GM23338 (cell line): ENCODE data around the gene KCTD13. TPM values are rescaled to one million over a fixed set of nuclear protein-coding genes. Genes with fewer than 3 reads are reported as not detected.

Experiments used
- ATAC-seq: fragments of 200-7000 bp; cut with Tn5 transposase; 3 replicates; pipeline ENCODE4 v1.9.1; 2020
- DNase-seq: peaks from one replicate; pipeline ENCODE4 v3.0.0-alpha.2; 2015; ENCODE audit warnings: low spot score
- H2AFZ ChIP-seq: fragments of 200-600 bp; sonication (generic); 2 replicates; pipeline ENCODE4 v1.8.0; 2016; ENCODE audit warnings: antibody characterized with exemption, mild to moderate bottlenecking, moderate library complexity
- H3F3A ChIP-seq: fragments of 200-600 bp; sonication (generic); replicated peaks from 2 replicates; pipeline ENCODE4 v1.8.0; 2017; ENCODE audit warnings: antibody characterized with exemption, mixed run types, low read depth
- H3K27ac ChIP-seq: fragments of 200-600 bp; sonication (generic); 2 replicates; pipeline ENCODE4 v1.6.1; 2016; ENCODE audit warnings: low read depth
- H3K27me3 ChIP-seq: fragments of 200-600 bp; sonication (generic); 2 replicates; pipeline ENCODE4 v1.8.0; 2016; ENCODE audit warnings: mild to moderate bottlenecking, mixed run types, moderate library complexity; ENCODE audit not compliant: insufficient read depth
- H3K36me3 ChIP-seq: fragments of 200-600 bp; sonication (generic); 2 replicates; pipeline ENCODE4 v1.8.0; 2016; ENCODE audit warnings: mild to moderate bottlenecking; ENCODE audit not compliant: insufficient read depth
- H3K4me1 ChIP-seq: fragments of 200-600 bp; sonication (generic); 2 replicates; pipeline ENCODE4 v1.8.0; 2016; ENCODE audit warnings: mild to moderate bottlenecking, moderate library complexity; ENCODE audit not compliant: insufficient read depth
- H3K4me2 ChIP-seq: fragments of 200-600 bp; sonication (generic); 2 replicates; pipeline ENCODE4 v1.7.1; 2017; ENCODE audit warnings: mixed run types
- H3K4me3 ChIP-seq: fragments of 200-600 bp; sonication (generic); 2 replicates; pipeline ENCODE4 v1.6.1; 2016; ENCODE audit warnings: mixed run types
- H3K79me2 ChIP-seq: fragments of 200-600 bp; sonication (generic); replicated peaks from 2 replicates; pipeline ENCODE4 v1.8.0; 2017; ENCODE audit warnings: mild to moderate bottlenecking; ENCODE audit not compliant: insufficient read depth
- H3K9me2 ChIP-seq: fragments of 200-600 bp; sonication (generic); 2 replicates; pipeline ENCODE4 v1.8.0; 2017; ENCODE audit not compliant: insufficient read depth
- H4K20me1 ChIP-seq: fragments of 200-600 bp; sonication (generic); replicated peaks from 2 replicates; pipeline ENCODE4 v1.8.0; 2017; ENCODE audit warnings: mild to moderate bottlenecking; ENCODE audit not compliant: insufficient read depth
- H3K27ac Mint-ChIP-seq: 2 replicates; pipeline ENCODE4 v1.8.0; 2020; ENCODE audit warnings: inconsistent platforms, mild to moderate bottlenecking, moderate library complexity, mixed read lengths
- H3K27me3 Mint-ChIP-seq: 3 replicates; pipeline ENCODE4 v1.8.0; 2022; ENCODE audit warnings: low read depth, mild to moderate bottlenecking, moderate library complexity, mixed read lengths, inconsistent platforms; ENCODE audit not compliant: insufficient read depth, poor library complexity
- H3K36me3 Mint-ChIP-seq: 3 replicates; pipeline ENCODE4 v1.8.0; 2021; ENCODE audit warnings: low read depth, mild to moderate bottlenecking, inconsistent platforms, moderate library complexity, mixed read lengths
- H3K4me1 Mint-ChIP-seq: 3 replicates; pipeline ENCODE4 v1.8.0; 2020; ENCODE audit warnings: mild to moderate bottlenecking, inconsistent platforms, mixed read lengths
- H3K4me3 Mint-ChIP-seq: 3 replicates; pipeline ENCODE4 v1.8.0; 2021; ENCODE audit warnings: moderate library complexity, mild to moderate bottlenecking, inconsistent platforms, mixed read lengths
- H3K9me3 Mint-ChIP-seq: 3 replicates; pipeline ENCODE4 v1.8.0; 2020; ENCODE audit warnings: moderate library complexity, mild to moderate bottlenecking, inconsistent platforms, mixed read lengths
- CREB1 ChIP-seq: fragments of 250-450 bp; sonication (Bioruptor Pico); IDR thresholded peaks from 2 replicates; pipeline ENCODE4 v1.5.0; 2020; ENCODE audit warnings: low read depth, mild to moderate bottlenecking, moderate library complexity
- EZH2phosphoT487 ChIP-seq: fragments of 200-600 bp; sonication (generic); IDR thresholded peaks from one replicate; pipeline ENCODE4 v1.8.1; 2018; ENCODE audit warnings: antibody characterized with exemption; ENCODE audit not compliant: unreplicated experiment
- JUNB ChIP-seq: IDR thresholded peaks from one replicate; pipeline ENCODE4 v1.6.1; 2016; ENCODE audit warnings: antibody characterized with exemption; ENCODE audit not compliant: unreplicated experiment
- NANOG ChIP-seq: IDR thresholded peaks from 2 replicates; pipeline ENCODE4 v1.6.1; 2016; ENCODE audit warnings: antibody characterized with exemption, borderline replicate concordance
- STAT1 ChIP-seq: IDR thresholded peaks from one replicate; pipeline ENCODE4 v1.6.1; 2016; ENCODE audit warnings: antibody characterized with exemption; ENCODE audit not compliant: unreplicated experiment
- ZNF114 ChIP-seq: fragments of 250-450 bp; sonication (Bioruptor Pico); IDR thresholded peaks from 2 replicates; pipeline ENCODE4 v1.5.0; 2020; ENCODE audit warnings: mild to moderate bottlenecking, moderate library complexity
- polyA plus RNA-seq: library from polyadenylated mRNA; unstranded; fragments of >200 nt; fragmentation: Nextera tagmentation; extraction: Ambion mirVana; gene quantifications from 2 replicates; pipeline ENCODE4 v1.2.1, GENCODE V29; 2016
- total RNA-seq: library from RNA; depleted of rRNA; stranded (reverse); fragments of >200 nt; shearing (Covaris generic); gene quantifications from 2 replicates; pipeline ENCODE4 v1.2.3, GENCODE V29; 2014
- TF ChIP-seq, protein P1 (sequence below): fragments of 250-450 bp; sonication (Bioruptor Pico); IDR thresholded peaks from 2 replicates; pipeline ENCODE4 v1.5.0; 2020; ENCODE audit warnings: mild to moderate bottlenecking, moderate library complexity
- TF ChIP-seq, protein P2 (sequence below): IDR thresholded peaks from 2 replicates; pipeline ENCODE4 v1.6.1; 2016; ENCODE audit warnings: antibody characterized with exemption

Gene KCTD13
- total and polyA plus RNA-seq, 2 experiments from 2014 or later, result 10.1 to 12.2 TPM

DNA sequence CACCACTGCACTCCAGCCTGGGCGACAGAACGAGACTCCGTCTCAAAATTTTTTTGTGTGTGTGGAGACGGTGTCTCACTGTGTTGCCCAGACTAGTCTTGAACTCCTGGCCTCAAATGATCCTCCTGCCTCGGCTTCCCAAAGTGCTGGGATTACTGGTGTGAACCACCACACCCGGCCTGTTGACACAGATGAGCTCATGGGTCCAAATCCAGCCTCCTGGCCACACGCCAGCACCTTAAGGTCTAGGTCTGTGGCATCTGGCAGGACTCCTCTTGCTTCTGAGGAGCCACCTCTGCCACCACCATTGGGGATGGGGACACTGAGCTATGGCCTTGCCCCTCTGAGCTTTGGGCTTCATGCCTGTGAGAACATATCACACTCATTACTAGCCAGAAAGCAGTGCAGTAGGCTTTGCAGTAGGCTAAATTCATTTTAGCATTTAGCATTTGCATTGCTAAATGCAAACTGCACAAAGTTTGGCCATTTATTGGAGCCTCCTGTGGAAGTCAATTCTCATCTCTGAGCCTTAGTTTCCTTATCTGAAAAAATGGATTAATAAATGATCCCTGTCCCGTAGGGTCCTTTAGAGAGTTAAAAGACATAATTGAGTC lies 57.5 kb downstream of the KCTD13 start (continued):
- TF ChIP-seq, protein P1, sequence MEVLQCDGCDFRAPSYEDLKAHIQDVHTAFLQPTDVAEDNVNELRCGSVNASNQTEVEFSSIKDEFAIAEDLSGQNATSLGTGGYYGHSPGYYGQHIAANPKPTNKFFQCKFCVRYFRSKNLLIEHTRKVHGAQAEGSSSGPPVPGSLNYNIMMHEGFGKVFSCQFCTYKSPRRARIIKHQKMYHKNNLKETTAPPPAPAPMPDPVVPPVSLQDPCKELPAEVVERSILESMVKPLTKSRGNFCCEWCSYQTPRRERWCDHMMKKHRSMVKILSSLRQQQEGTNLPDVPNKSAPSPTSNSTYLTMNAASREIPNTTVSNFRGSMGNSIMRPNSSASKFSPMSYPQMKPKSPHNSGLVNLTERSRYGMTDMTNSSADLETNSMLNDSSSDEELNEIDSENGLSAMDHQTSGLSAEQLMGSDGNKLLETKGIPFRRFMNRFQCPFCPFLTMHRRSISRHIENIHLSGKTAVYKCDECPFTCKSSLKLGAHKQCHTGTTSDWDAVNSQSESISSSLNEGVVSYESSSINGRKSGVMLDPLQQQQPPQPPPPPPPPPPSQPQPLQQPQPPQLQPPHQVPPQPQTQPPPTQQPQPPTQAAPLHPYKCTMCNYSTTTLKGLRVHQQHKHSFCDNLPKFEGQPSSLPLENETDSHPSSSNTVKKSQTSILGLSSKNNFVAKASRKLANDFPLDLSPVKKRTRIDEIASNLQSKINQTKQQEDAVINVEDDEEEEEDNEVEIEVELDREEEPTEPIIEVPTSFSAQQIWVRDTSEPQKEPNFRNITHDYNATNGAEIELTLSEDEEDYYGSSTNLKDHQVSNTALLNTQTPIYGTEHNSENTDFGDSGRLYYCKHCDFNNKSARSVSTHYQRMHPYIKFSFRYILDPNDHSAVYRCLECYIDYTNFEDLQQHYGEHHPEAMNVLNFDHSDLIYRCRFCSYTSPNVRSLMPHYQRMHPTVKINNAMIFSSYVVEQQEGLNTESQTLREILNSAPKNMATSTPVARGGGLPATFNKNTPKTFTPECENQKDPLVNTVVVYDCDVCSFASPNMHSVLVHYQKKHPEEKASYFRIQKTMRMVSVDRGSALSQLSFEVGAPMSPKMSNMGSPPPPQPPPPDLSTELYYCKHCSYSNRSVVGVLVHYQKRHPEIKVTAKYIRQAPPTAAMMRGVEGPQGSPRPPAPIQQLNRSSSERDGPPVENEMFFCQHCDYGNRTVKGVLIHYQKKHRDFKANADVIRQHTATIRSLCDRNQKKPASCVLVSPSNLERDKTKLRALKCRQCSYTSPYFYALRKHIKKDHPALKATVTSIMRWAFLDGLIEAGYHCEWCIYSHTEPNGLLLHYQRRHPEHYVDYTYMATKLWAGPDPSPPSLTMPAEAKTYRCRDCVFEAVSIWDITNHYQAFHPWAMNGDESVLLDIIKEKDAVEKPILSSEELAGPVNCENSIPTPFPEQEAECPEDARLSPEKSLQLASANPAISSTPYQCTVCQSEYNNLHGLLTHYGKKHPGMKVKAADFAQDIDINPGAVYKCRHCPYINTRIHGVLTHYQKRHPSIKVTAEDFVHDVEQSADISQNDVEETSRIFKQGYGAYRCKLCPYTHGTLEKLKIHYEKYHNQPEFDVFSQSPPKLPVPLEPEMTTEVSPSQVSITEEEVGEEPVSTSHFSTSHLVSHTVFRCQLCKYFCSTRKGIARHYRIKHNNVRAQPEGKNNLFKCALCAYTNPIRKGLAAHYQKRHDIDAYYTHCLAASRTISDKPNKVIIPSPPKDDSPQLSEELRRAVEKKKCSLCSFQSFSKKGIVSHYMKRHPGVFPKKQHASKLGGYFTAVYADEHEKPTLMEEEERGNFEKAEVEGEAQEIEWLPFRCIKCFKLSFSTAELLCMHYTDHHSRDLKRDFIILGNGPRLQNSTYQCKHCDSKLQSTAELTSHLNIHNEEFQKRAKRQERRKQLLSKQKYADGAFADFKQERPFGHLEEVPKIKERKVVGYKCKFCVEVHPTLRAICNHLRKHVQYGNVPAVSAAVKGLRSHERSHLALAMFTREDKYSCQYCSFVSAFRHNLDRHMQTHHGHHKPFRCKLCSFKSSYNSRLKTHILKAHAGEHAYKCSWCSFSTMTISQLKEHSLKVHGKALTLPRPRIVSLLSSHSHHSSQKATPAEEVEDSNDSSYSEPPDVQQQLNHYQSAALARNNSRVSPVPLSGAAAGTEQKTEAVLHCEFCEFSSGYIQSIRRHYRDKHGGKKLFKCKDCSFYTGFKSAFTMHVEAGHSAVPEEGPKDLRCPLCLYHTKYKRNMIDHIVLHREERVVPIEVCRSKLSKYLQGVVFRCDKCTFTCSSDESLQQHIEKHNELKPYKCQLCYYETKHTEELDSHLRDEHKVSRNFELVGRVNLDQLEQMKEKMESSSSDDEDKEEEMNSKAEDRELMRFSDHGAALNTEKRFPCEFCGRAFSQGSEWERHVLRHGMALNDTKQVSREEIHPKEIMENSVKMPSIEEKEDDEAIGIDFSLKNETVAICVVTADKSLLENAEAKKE (CRISPR knock-in tag), result no peak
- TF ChIP-seq EZH2phosphoT487, result no peak
- TF ChIP-seq JUNB, result no peak
- TF ChIP-seq ZNF114 (CRISPR knock-in tag), result no peak

DNA sequence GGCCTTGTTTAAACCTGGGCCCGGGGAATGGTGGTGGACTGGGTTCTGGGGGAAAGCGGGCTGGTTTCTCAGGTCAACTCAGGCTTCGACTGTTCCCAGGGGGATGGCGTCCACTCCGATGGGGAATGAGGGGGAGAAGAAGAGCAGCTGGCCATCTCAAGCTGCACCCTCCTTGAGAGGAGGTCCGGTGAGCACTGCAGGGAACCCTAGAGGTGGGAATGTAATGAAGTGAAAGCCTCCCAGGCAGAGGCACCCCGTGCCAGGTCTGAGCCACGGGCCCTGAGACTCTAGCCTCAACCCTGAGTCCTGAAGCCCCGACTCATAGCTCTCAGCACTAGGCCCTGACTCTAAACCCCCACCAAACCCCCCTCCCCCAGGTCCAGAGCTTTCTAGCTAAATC lies 61.8 kb downstream of the KCTD13 start:
- H3K27ac ChIP-seq, result no peak overlapping the region
- H3K4me2 ChIP-seq, result peak overlapping the region; percentile 67; the same call in 1 of the 2 replicates
- no peak overlapping the region; the same call in 1 of the 2 replicates for H2AFZ ChIP-seq
- ATAC-seq (no peak), DNase-seq (no peak)
- Mint-ChIP-seq H3K27ac (no peak overlapping the region), H3K36me3 (peaks cover 14% of the 10 kb centered on the region), H3K27me3 (peaks cover 18% of the 10 kb centered on the region), H3K9me3 (no peaks in the 10 kb centered on the region), H3K4me3 (no peak overlapping the region), H3K4me1 (peaks cover 10% of the 10 kb centered on the region)
- H3K27me3 ChIP-seq, result no peaks in the 10 kb centered on the region
- H3K4me3 ChIP-seq, result peak overlapping the region; percentile 96; the same call in 1 of the 2 replicates
- peaks cover 9% of the 10 kb centered on the region for H3K4me1 ChIP-seq
- peaks cover 13% of the 10 kb centered on the region for H3K79me2 ChIP-seq
- no peaks in the 10 kb centered on the region; the same call in 1 of the 2 replicates for H4K20me1 ChIP-seq
- 0 out of 2 replicates have a peak, but pooled peaks cover 3% of the 10 kb centered on the region for H3F3A ChIP-seq
- H3K9me2 ChIP-seq, result no peaks in the 10 kb centered on the region
- H3K36me3 ChIP-seq, result peaks cover 4% of the 10 kb centered on the region; the same call in 1 of the 2 replicates
- no peak for TF ChIP-seq CREB1 (CRISPR knock-in tag)
- no peak for TF ChIP-seq STAT1
- no peak for TF ChIP-seq NANOG
- TF ChIP-seq, protein P1 (CRISPR knock-in tag), result no peak
- TF ChIP-seq, protein P2, sequence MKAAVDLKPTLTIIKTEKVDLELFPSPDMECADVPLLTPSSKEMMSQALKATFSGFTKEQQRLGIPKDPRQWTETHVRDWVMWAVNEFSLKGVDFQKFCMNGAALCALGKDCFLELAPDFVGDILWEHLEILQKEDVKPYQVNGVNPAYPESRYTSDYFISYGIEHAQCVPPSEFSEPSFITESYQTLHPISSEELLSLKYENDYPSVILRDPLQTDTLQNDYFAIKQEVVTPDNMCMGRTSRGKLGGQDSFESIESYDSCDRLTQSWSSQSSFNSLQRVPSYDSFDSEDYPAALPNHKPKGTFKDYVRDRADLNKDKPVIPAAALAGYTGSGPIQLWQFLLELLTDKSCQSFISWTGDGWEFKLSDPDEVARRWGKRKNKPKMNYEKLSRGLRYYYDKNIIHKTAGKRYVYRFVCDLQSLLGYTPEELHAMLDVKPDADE, result no peak
- TF ChIP-seq EZH2phosphoT487, result no peak
